ENCODE results near the gene NUP153.

NUP153 gene

GRCh38 chr6:17632934-17633333, 73.8 kb downstream of the NUP153 start:
- no peak overlapping the region for H3K9ac ChIP-seq
- no peak overlapping the region for H3K4me2 ChIP-seq
- H3K36me3 ChIP-seq: peaks cover 86 to 100% (median 98%) of the 10 kb centered on the region in 11 experiments
- no peak overlapping the region for H3K4me3 ChIP-seq
- H4K20me1 ChIP-seq: peaks cover 0 to 98% (median 64%) of the 10 kb centered on the region in 11 experiments; a peak in 20 of 22 replicates
- no peak overlapping the region for H3K27ac ChIP-seq
- H3K27me3 ChIP-seq: no peaks in the 10 kb centered on the region
- H3K4me1 ChIP-seq: peaks cover 0 to 7% (median 0%) of the 10 kb centered on the region in 10 experiments; a peak in 7 of 20 replicates
- H3K9me3 ChIP-seq (replicated peaks in 1 of 11): no peaks in the 10 kb centered on the region
- no peak for TF ChIP-seq Cebpa-rat (IDR thresholded peaks at IDR 0.05)

- H3K4me1 ChIP-seq: peaks cover 0 to 6% (median 0%) of the 10 kb centered on the region in 10 experiments; a peak in 2 of 20 replicates
- H3K9ac ChIP-seq: no peak overlapping the region
- peaks cover 86 to 100% (median 98%) of the 10 kb centered on the region in 11 experiments for H3K36me3 ChIP-seq
- peaks cover 0 to 98% (median 64%) of the 10 kb centered on the region in 11 experiments; a peak in 20 of 22 replicates for H4K20me1 ChIP-seq
- H3K4me2 ChIP-seq: no peak overlapping the region
- TF ChIP-seq Cebpa-rat (IDR thresholded peaks at IDR 0.05): no peak
- H3K27me3 ChIP-seq: no peaks in the 10 kb centered on the region
- no peak overlapping the region for H3K4me3 ChIP-seq
- H3K9me3 ChIP-seq (replicated peaks in 1 of 11): no peaks in the 10 kb centered on the region
- no peak overlapping the region for H3K27ac ChIP-seq
These were observed 76.1 kb downstream of the NUP153 start for GRCh38 chr6:17630511-17631073.

GRCh38 chr6:17629824-17630510, 76.8 kb downstream of the NUP153 start:
- Histone ChIP-seq H3K36me3 (peaks cover 87 to 100% (median 98%) of the 10 kb centered on the region in 11 experiments), H3K27ac (no peak overlapping the region), H3K27me3 (no peaks in the 10 kb centered on the region), H3K9ac (no peak overlapping the region), H3K4me1 (peaks cover 0 to 6% (median 0%) of the 10 kb centered on the region in 10 experiments; a peak in 2 of 20 replicates), H3K9me3 (replicated peaks in 1 of 11) (no peaks in the 10 kb centered on the region), H3K4me2 (no peak overlapping the region), H4K20me1 (peaks cover 0 to 98% (median 67%) of the 10 kb centered on the region in 11 experiments; a peak in 20 of 22 replicates), H3K4me3 (no peak overlapping the region)
- no peak for TF ChIP-seq Cebpa-rat (IDR thresholded peaks at IDR 0.05)

- H3K4me1 ChIP-seq: peaks cover 0 to 5% (median 0%) of the 10 kb centered on the region in 10 experiments; a peak in 1 of 20 replicates
- H3K36me3 ChIP-seq: peaks cover 95 to 100% (median 98%) of the 10 kb centered on the region in 11 experiments
- no peak overlapping the region for H3K4me2 ChIP-seq
- TF ChIP-seq Cebpa-rat (IDR thresholded peaks at IDR 0.05): no peak
- no peak overlapping the region for H3K9ac ChIP-seq
- no peaks in the 10 kb centered on the region for H3K27me3 ChIP-seq
- H3K9me3 ChIP-seq (replicated peaks in 1 of 11): no peaks in the 10 kb centered on the region
- no peak overlapping the region for H3K4me3 ChIP-seq
- peaks cover 0 to 98% (median 67%) of the 10 kb centered on the region in 11 experiments; a peak in 21 of 22 replicates for H4K20me1 ChIP-seq
- H3K27ac ChIP-seq: no peak overlapping the region
These were observed 77.9 kb downstream of the NUP153 start for GRCh38 chr6:17628873-17629272.

GRCh38 chr6:17624396-17624795, 82.3 kb downstream of the NUP153 start:
- no peaks in the 10 kb centered on the region for H3K4me1 ChIP-seq
- H3K9ac ChIP-seq: no peak overlapping the region
- peaks cover 94 to 100% (median 100%) of the 10 kb centered on the region in 11 experiments for H3K36me3 ChIP-seq
- H3K4me3 ChIP-seq: no peak overlapping the region
- H3K27me3 ChIP-seq: no peaks in the 10 kb centered on the region
- H3K9me3 ChIP-seq (replicated peaks in 1 of 11): no peaks in the 10 kb centered on the region
- no peak overlapping the region for H3K27ac ChIP-seq
- no peak overlapping the region for H3K4me2 ChIP-seq
- H4K20me1 ChIP-seq: peaks cover 0 to 98% (median 68%) of the 10 kb centered on the region in 11 experiments; a peak in 20 of 22 replicates
- no peak for TF ChIP-seq Cebpa-rat (IDR thresholded peaks at IDR 0.05)

- peaks cover 89 to 100% (median 99%) of the 10 kb centered on the region in 11 experiments for H3K36me3 ChIP-seq
- no peak overlapping the region for H3K9ac ChIP-seq
- no peaks in the 10 kb centered on the region for H3K4me1 ChIP-seq
- H3K9me3 ChIP-seq (replicated peaks in 1 of 11): no peaks in the 10 kb centered on the region
- no peak overlapping the region for H3K4me3 ChIP-seq
- no peaks in the 10 kb centered on the region for H3K27me3 ChIP-seq
- H3K4me2 ChIP-seq: no peak overlapping the region
- peaks cover 0 to 99% (median 68%) of the 10 kb centered on the region in 11 experiments; a peak in 20 of 22 replicates for H4K20me1 ChIP-seq
- H3K27ac ChIP-seq: no peak overlapping the region
- TF ChIP-seq Cebpa-rat (IDR thresholded peaks at IDR 0.05): no peak
These were observed 84.6 kb downstream of the NUP153 start for GRCh38 chr6:17622144-17622543.

GRCh38 chr6:17621003-17621402, 85.7 kb downstream of the NUP153 start:
- H3K4me1 ChIP-seq: no peaks in the 10 kb centered on the region
- no peak for TF ChIP-seq Cebpa-rat (IDR thresholded peaks at IDR 0.05)
- no peak overlapping the region for H3K27ac ChIP-seq
- peaks cover 87 to 100% (median 98%) of the 10 kb centered on the region in 11 experiments for H3K36me3 ChIP-seq
- peaks cover 0 to 97% (median 69%) of the 10 kb centered on the region in 11 experiments; a peak in 19 of 22 replicates for H4K20me1 ChIP-seq
- no peak overlapping the region for H3K4me2 ChIP-seq
- no peaks in the 10 kb centered on the region for H3K27me3 ChIP-seq
- H3K4me3 ChIP-seq: no peak overlapping the region
- H3K9ac ChIP-seq: no peak overlapping the region
- no peaks in the 10 kb centered on the region for H3K9me3 ChIP-seq (replicated peaks in 1 of 11)

GRCh38 chr6:17615794-17616193, 90.9 kb downstream of the NUP153 start:
- TF ChIP-seq Cebpa-rat (IDR thresholded peaks at IDR 0.05): no peak

GRCh38 chr6:17612048-17612447, 94.7 kb downstream of the NUP153 start:
- Histone ChIP-seq H3K9me3 (replicated peaks in 1 of 11) (no peaks in the 10 kb centered on the region), H3K9ac (no peak overlapping the region), H3K4me1 (no peaks in the 10 kb centered on the region), H3K36me3 (peaks cover 55 to 93% (median 68%) of the 10 kb centered on the region in 11 experiments), H3K4me2 (no peak overlapping the region), H3K4me3 (no peak overlapping the region), H3K27ac (no peak overlapping the region), H4K20me1 (peaks cover 0 to 40% (median 10%) of the 10 kb centered on the region in 11 experiments; a peak in 12 of 22 replicates), H3K27me3 (no peaks in the 10 kb centered on the region)
- TF ChIP-seq Cebpa-rat (IDR thresholded peaks at IDR 0.05): no peak

More at GRCh38 chr6:17615794-17616193, 90.9 kb downstream of the NUP153 start:
- H3K4me2 ChIP-seq: no peak overlapping the region
- H4K20me1 ChIP-seq: peaks cover 0 to 77% (median 43%) of the 10 kb centered on the region in 11 experiments; a peak in 16 of 22 replicates
- H3K9ac ChIP-seq: no peak overlapping the region
- H3K36me3 ChIP-seq: peaks cover 64 to 95% (median 80%) of the 10 kb centered on the region in 11 experiments
- H3K9me3 ChIP-seq (replicated peaks in 1 of 11): no peaks in the 10 kb centered on the region
- no peak overlapping the region for H3K27ac ChIP-seq
- no peak overlapping the region for H3K4me3 ChIP-seq
- no peaks in the 10 kb centered on the region for H3K4me1 ChIP-seq
- H3K27me3 ChIP-seq: no peaks in the 10 kb centered on the region

Data from BLaER1 treated with 17β-estradiol and CSF1 and Interleukin-3, amounts not matched to agents 10 nM and 100 nM (cell line).